Activated CD4-positive, alpha-beta T cell treated with anti-CD3 and anti-CD28 coated beads, Interleukin-2, amount 50 U/mL, for 1 hour (primary cell): ENCODE results near the gene HTR3B.

ENCODE experiments used
- DNase-seq: peaks from one replicate; pipeline ENCODE4 v3.0.0-alpha.2; 2020

The HTR3B gene

DNA sequence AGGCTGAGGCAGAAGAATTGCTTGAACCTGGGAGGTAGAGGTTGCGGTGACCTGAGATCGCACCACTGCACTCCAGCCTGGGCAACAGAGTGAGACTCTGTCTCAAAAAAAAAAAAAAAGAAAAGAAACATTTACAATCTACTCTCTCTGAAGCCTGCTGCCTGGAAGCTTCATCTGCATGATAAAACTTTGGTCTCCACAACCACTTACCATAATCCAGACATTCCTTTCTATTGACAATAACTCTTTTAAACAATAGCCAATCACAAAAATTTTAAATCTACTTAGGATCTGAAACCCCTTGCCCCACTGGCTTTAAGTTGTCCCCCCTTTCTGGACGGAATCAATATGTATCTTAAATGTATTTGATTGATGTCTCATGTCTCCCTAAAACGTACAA lies 45.3 kb downstream of the HTR3B start:
- DNase-seq, result no peak

DNA sequence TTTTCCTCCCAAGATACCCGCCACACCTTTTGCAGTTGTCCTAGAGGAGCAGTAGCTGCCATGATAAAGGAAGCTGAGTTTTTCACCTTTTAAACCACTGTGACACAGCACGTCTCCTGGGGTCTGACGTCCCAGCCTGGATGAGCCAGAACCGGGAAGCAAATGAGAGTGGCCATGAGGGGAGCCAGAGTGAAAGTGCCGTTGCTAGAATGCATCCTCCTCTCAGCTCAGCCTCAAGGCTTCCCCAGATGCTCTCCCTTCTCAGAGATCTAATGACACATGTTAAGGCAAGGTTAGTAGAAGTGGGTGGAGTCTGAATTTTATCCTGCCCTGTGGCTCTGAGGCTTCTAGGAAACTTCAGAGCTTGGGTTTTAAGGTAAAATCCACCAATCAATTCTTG lies 46.9 kb downstream of the HTR3B start:
- no peak for DNase-seq

DNA sequence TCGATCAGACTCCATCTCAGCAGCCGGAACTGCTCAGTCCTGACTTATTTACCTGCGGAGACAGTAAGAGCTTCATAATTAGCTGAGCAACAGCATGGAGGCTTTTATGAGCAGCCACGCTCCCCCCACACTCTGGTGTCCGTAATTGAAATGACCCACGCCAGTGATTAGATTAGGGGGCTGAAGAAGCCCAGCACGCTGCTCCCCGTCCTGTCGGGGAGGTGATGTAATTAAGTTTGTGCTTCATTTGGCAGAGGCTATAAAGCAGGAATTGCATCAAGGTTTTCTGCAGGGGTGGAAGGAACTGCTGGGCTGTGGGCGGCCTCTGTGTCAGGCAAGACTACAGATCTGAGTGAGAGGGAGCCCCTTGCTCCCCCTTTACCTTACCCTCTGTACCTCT lies 47.5 kb downstream of the HTR3B start:
- DNase-seq, result no peak

DNA sequence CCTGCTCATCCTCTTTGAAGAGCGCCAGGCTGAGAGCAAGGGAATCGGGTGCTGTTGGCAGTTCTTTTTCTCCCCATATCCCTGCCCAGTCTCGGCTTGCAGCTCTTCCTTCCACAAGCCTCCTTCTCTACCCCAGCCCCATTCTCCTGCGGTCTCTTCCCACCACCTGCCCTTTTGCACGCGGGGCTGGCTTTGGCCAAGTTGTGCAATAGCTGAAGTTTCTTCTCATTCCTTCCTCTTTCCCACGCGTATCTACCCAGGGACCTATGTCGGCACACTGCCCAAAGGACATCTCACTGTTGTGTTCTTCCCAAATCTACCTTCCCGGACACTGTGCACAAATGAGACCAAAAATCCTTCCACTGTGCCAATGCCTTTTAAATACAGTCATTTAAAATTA lies 48.0 kb downstream of the HTR3B start:
- DNase-seq, result no peak

DNA sequence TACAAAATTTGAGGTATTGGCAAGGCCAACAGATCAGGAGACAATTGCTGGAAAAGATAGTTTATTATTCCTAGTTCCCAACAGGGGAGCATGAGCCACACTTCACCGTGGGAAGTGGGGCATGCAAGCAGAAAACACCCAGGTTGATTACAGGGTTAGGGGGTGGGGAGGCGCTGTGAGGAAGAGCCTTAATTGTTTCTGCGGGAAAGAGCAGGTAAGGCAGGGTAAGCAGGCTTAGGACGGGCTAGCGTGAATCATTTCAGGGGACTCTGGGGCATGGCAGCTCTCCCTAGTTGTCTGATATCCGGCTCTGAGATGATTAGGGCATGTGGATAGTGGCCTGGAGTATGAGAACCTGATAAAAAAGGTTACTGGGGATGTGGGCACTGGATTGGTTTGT lies 49.6 kb downstream of the HTR3B start:
- DNase-seq, result no peak

DNA sequence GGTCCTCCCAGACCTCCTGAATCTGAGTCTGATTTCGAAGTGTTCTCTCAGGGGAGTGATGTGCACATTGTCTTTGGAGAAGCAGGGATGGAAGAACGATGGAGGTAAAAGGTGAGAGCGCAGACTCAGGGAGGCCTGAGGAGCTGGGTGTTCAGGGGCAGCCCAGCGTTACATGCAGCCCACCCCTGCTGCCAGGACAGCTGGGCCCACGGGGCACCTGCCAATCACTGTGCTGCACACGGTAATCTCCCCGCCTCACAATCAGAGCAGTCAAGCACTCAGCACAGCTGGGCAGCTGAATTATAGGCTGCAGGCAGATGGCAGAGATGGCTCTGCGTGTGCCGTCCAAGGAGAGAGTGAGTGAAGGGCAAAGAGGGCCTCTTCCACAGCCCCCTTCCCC lies 52.4 kb downstream of the HTR3B start:
- DNase-seq, result no peak

DNA sequence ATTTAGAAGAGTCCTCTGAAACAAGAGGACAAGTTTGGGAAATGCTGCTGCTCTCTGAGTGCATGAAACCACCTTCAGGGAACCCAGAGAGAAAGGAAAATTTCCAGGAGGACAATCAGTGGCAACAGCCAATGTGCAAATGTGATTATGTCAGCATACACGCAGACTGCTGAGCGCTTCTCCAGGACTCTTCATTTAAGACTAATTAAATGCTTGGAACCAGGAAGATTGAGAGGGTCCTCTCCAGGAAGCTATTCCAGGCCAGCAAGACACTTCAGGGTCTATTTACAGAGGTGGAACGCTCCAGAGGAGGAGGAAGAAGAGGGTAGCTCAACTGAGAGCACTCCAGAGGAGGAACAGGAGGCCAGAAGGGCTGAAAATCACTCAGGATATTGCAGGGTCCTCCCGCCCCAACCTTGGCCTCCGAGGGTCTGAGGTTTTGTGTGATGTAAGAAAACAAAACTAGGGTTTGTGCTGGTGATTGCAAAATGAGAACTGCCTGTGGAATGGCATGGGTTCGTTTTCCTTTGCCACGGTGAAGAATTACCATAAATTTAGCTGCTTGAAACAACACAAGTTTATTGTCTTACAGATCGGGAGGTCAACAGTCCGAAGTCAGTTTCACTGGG lies 56.2 kb downstream of the HTR3B start:
- DNase-seq, result no peak

DNA sequence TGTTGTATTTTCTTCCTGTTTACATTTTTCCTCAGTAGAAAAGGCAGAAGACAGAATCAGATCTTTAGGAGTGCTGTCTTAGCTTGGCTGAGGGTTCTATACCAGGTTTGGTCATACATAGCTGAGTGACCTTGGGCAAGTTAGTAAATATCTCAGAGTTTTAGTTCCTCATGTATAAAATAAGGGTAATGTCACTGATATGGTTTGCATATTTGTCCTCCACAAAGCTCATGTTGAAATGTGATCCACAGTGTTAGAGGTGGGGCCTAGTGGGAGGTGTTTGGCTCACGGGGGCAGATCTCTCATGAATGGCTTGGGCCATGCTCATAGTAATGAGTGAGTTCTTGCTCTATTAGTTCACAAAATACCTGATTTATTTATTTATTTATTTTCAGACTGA lies 62.8 kb downstream of the HTR3B start:
- no peak for DNase-seq

DNA sequence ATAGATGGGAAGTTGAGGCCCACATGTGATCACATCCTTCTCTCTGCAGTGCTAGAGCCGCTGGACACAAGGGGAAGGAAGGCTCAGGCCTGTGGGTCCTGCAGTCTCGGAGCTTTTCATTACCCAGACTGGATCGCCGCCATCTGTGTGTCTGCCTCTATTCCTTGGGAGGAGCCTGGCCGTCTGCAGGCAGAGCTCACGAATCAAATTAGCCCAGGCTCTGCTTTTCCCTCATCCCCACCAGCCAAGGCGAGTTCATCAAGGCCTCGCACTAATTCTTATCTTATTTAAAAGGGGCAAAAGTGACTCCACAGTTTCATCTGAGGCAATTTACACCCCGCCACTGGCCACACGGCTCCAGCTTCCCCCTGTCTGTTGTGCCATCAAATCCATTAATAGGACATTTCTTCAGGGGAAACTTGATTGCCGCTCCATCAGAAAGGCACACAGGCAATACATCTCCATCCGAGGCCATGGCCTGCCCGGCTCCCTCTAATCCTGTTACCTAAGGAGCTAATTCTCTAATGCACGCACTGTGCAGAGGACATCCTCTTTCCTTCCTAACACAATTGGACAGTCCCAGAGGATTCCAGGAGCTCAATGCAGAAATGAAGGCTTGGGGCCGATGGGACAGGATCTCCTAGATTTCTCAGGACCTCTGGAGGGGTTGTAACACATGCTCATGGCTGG lies 67.1 kb downstream of the HTR3B start:
- no peak for DNase-seq

DNA sequence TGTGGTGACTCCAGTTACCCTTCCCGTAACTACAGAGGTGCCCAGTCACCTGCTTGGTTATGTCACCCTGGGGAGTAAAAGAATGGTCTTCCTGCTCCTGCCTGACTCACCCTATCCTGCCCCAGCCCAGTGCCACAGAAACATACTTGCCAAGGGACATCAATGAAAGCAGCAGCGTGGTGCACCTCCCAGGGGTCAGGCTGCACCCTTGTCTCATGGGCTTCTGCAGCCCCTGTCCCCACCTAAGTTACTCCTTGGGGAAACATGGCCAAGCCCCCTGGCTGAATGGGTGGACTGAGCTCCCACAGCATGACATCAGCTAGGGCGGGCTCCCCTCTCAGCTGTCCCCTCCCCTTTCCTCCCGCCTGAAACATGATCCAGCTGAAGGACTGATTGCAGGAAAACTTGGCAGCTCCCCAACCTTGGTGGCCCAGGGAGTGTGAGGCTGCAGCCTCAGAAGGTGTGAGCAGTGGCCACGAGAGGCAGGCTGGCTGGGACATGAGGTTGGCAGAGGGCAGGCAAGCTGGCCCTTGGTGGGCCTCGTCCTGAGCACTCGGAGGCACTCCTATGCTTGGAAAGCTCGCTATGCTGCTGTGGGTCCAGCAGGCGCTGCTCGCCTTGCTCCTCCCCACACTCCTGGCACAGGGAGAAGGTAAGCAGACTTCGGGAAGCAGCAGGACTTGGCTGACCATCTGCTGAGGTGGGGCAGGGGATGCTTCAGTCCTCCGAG lies 70.3 kb downstream of the HTR3B start, which contains the start of gene HTR3A:
Gene HTR3A (plus strand): TSS at position 368 of the 730 bp plus-strand sequence. CDS start 218 bp downstream, at position 586.
- no peak for DNase-seq

DNA sequence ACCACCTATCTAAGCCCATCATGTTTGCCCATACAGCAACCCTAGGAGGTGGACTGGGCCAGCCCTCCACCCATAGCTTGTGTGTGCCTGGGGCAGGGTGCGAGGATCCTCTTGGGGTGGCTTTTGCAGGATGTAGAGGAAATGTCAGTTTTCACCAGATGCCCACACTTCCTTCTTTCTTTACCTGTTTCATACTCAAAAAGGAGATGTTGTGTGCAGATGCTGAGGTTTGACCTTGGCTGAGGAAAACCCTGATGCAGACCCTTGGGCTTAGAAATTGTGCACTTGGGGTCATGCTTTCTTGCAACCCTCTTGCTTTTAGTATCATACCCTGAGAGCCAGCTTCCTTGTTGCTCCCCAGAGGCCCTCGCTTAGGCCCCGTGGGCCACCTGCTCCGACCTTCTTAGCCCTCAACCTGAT lies 72.5 kb downstream of the HTR3B start:
- DNase-seq, result no peak

DNA sequence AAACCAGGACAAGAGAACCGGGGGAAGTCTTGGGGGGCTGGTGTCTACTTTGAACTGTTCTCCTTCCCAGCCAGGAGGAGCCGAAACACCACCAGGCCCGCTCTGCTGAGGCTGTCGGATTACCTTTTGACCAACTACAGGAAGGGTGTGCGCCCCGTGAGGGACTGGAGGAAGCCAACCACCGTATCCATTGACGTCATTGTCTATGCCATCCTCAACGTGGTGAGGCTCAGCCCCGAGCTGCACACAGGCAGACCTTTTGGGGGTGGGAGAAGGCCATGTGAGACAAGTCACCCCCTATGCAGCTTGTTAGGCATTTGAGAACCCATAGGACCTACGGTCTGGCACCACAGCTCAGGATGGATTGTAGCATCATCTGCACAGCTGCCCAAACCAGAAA lies 73.1 kb downstream of the HTR3B start:
- no peak for DNase-seq

DNA sequence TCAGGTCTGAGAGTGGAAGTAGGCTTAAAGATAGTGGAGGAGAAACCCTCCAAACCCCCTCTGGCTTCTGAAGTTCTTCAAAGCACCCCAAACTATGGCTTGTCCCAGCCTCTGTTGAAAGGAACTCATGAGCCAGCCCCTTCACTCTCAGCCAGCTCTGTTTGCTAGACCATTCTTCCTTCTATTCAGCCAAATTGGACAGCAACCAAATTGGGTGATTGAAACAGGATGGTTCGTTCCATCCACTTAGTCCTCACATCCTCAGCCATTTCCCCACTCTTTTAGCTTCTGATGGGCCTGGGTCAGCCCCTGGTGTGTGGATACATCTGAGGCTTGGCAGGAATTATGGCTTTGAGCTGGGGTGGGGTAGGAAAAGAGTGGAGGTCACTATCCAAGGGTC lies 74.8 kb downstream of the HTR3B start:
- no peak for DNase-seq

DNA sequence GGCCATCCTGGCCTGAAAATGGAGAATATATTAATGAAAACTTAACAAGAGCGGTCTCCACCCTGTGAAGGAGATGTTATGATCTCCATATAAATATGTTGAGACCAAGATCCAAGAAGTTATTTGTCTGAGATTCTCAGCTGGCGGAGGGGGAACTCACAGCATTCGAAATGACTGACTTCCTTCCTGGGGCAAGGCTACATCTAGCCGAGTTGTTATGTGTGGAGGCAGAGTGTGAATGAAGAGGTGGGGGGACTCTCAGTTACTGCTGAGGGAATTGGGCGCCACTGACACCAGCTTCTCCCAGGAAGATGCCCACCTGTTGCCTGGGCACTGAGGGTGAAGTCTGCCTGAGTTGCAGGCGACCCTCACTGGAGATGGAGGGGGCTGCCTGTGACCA lies 76.2 kb downstream of the HTR3B start:
- no peak for DNase-seq

DNA sequence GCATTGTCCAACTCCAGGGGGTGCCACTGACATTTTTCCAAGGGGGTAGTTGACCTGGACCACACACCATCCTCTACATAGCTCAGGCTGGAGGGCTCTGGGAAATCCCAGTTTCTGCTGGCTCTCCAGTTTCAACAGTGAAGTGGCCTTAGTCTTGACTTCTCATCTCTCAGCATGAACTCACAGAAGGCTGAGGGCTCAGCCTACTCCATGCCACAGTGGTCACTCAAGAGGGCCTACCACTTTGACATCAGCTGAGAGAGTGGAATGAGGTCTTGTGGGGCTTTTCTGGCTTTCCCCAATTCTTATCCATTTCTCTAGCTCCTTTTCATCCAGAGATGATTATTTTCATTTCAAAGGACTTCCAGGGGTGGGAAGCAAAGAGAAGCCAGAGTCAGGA lies 77.7 kb downstream of the HTR3B start:
- no peak for DNase-seq

DNA sequence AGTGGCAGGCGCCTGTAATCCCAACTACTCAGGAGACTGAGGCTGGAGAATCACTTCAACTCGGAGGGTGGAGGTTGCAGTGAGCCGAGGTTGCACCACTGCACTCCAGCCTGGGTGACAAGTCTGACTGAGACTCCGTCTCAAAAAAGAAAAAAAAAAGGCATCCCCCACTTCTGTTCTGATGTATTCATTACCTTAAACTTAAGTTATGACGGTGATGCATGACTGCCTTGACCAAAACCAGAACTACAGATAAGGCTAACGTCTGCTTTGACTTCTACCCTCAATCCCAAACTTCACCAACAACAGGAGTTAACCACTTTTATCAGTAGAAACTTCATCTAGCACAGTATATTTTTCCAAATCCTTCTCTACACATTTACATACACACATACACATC lies 80.2 kb downstream of the HTR3B start:
- DNase-seq, result no peak

DNA sequence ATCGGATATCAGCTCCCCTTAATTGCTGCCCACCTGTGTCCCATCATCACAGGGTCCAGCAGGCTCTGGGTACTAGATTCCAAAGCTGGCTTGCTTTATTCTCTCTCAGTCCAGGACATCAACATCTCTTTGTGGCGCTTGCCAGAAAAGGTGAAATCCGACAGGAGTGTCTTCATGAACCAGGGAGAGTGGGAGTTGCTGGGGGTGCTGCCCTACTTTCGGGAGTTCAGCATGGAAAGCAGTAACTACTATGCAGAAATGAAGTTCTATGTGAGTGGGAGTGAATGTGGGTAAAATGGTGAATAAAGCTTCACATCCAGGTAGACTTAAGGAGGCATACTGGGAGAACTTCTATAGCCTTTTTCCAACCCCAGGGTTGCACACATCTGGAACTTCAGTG lies 81.3 kb downstream of the HTR3B start:
- DNase-seq, result no peak

DNA sequence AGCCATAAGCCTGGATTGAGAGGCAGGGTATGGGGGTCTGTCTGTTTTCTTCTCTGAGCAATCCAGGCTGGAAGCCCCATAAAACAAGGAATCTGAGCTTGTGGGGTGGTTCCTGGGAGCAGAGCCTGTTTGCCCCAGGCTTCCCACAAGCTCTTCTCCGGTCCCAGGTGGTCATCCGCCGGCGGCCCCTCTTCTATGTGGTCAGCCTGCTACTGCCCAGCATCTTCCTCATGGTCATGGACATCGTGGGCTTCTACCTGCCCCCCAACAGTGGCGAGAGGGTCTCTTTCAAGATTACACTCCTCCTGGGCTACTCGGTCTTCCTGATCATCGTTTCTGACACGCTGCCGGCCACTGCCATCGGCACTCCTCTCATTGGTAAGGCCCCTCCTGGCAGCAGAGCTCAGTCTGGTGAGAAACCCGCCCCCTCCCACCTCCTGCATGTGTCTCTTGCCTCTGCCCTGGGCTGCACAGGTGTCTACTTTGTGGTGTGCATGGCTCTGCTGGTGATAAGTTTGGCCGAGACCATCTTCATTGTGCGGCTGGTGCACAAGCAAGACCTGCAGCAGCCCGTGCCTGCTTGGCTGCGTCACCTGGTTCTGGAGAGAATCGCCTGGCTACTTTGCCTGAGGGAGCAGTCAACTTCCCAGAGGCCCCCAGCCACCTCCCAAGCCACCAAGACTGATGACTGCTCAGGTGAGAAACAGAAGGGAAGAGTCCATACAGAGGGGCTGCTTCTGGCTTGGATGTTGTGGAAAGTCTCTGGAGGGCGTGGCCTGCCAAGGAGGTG lies 82.0 kb downstream of the HTR3B start:
- DNase-seq, result no peak

DNA sequence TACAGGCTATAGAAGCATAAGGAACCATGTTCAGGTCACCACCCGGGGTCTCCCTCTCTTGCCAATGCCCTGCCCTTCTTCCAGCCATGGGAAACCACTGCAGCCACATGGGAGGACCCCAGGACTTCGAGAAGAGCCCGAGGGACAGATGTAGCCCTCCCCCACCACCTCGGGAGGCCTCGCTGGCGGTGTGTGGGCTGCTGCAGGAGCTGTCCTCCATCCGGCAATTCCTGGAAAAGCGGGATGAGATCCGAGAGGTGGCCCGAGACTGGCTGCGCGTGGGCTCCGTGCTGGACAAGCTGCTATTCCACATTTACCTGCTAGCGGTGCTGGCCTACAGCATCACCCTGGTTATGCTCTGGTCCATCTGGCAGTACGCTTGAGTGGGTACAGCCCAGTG lies 84.8 kb downstream of the HTR3B start:
- DNase-seq, result no peak

DNA sequence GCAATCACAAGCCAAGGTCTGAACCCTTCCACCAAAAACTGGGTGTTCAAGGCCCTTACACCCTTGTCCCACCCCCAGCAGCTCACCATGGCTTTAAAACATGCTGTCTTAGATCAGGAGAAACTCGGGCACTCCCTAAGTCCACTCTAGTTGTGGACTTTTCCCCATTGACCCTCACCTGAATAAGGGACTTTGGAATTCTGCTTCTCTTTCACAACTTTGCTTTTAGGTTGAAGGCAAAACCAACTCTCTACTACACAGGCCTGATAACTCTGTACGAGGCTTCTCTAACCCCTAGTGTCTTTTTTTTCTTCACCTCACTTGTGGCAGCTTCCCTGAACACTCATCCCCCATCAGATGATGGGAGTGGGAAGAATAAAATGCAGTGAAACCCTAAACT lies 85.3 kb downstream of the HTR3B start:
- DNase-seq, result no peak

DNA sequence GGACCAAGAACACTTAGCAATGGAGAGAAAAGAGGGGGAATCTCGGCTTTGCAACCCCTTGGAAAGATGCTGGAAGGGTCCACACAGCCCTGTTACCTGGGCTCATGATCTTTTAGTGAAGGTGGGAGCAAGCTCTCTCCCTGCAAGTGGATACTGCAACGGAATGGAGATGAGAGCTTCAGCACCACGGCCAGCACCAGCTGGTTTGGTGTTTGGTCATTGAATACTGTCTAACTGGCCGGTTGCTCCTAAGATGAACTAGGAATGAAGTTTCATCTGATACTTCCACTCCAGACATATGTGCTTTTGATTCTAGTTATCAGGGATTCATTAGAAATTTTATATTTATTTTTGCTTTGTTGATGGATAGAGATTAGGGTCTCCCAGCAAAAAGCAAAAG lies 86.6 kb downstream of the HTR3B start:
- DNase-seq, result no peak

DNA sequence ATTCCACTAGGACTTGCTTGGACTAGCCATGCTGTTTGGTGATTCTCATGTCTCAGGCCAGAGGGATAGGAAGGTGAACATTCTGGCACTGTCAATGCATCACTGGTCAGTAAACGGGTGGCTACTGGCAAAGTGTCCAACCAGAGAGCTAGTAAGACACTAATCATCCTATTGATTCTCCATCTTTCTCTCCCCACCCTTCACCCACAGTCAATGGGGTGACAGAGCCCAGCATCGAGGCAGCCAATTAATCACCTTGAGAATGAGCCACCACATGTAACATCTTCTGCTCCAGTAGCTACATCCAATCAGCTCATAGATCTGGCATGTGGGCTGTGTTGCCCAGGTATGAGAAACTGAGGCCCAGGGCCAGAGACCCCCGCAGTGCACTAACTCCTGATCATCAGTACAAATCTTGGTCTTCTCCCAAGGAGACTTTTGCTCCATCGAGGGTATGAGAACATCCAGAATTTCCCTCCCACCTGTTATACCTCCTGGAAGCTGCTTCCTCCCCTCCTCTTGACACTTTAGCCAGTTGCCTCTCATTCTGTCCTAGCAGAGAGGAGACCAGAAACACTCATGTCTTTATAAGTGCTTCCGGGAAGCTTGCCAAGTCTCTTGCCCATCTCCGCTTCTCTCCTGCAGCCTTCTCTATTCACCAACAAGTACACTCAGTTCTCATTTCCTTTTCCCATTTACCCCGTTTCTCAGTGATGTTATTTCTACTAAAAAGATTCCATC lies 87.3 kb downstream of the HTR3B start:
- DNase-seq, result no peak
